Fibroblast of mammary gland (primary cell): ENCODE measurements around the gene SLC12A5.

Experiments used
- DNase-seq: peaks from one replicate; pipeline ENCODE4 v3.0.0-alpha.2; 2010; ENCODE audit warnings: low read depth
- H3K4me3 ChIP-seq: 2 replicates; pipeline ENCODE4 v1.5.1; 2011; ENCODE audit warnings: low read depth, mild to moderate bottlenecking, low read length, moderate library complexity; ENCODE audit not compliant: control insufficient read depth
- TF ChIP-seq, protein P1 (sequence below): conservative IDR thresholded peaks from 2 replicates; pipeline ENCODE4 v1.5.1; 2011; ENCODE audit warnings: low read depth, low read length, inconsistent platforms; ENCODE audit not compliant: control insufficient read depth, insufficient read depth

SLC12A5 gene

DNA sequence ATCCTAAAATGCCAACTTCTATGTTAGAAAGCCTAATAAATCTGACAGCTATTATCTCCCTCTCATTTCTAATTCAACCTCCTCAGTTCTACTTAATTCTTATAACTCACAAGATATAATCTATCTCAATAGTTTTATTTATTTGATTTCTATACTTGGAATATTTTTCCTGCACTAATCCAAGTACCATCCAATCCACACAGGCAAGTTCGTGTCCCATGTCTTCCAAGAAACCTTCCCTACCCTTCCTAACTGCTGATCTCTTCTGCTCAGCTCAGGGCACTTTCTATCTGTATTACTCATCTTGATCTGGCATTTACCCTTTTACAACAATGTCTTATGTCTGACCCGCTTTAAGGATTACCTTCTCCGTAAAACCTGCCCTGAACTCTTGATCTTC, 42.6 kb downstream of the SLC12A5 start:
- no peak overlapping the region for H3K4me3 ChIP-seq
- TF ChIP-seq, protein P1, sequence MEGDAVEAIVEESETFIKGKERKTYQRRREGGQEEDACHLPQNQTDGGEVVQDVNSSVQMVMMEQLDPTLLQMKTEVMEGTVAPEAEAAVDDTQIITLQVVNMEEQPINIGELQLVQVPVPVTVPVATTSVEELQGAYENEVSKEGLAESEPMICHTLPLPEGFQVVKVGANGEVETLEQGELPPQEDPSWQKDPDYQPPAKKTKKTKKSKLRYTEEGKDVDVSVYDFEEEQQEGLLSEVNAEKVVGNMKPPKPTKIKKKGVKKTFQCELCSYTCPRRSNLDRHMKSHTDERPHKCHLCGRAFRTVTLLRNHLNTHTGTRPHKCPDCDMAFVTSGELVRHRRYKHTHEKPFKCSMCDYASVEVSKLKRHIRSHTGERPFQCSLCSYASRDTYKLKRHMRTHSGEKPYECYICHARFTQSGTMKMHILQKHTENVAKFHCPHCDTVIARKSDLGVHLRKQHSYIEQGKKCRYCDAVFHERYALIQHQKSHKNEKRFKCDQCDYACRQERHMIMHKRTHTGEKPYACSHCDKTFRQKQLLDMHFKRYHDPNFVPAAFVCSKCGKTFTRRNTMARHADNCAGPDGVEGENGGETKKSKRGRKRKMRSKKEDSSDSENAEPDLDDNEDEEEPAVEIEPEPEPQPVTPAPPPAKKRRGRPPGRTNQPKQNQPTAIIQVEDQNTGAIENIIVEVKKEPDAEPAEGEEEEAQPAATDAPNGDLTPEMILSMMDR: no peak
- peak; percentile 11 for DNase-seq

DNA sequence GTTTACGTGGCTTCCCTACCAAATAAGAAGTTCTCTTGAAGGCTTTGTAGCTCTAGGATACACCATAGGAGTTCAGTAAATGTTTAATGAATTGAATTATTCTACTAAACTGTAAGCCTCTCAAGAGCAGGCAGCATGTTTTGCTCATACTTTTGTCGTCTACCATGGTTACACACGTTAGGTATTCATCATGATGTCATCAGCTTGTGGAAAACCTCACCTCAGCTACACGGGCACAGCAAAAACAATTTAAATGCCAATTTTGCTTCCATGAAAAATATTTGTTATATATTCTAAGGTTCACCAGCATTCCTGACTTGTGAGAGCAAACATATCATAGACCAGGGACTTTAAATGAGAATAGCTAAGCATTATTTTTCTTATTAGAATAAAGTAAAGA, 44.0 kb downstream of the SLC12A5 start:
- TF ChIP-seq, protein P1: no peak
- no peak for DNase-seq
- H3K4me3 ChIP-seq: no peak overlapping the region

DNA sequence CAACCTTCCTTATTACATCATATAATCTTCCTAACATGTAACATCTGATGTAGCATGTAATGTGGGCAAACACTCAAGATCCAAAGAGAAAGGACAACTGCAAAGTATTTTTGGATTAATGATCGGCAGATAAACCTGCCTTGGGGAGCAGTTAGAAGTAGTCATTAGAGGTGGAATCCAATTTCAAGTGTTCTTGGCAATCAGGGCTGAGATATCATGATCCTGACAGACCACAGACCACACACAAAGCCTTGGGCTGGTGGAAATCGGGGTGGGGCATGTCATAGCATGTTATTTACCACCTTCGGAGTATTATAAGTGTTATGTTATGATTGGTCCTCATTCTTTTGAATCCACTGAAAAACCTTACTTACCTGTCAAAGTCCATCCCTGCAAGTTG, 44.4 kb downstream of the SLC12A5 start:
- DNase-seq: no peak
- H3K4me3 ChIP-seq: no peak overlapping the region
- TF ChIP-seq, protein P1: no peak

DNA sequence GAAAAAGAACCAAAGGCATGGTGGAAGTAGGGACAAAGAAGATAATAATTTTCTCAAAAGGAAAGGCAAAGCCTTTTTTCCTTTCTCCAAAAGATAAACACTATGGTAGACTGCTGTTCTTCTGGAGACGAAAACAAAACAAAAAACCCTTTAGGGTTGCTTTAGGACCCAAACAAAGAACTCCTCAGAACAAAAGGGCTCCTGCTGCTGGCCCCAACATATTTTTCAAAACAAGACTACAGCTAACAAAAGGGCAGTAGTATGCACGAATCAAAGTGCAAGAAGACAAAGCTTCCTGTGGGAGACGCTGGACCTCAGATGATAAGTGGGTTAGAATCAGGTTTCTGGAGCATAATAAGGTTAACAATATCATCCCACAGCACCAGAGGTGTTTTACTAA, 45.0 kb downstream of the SLC12A5 start:
- no peak for DNase-seq
- TF ChIP-seq, protein P1: no peak
- H3K4me3 ChIP-seq: no peak overlapping the region

DNA sequence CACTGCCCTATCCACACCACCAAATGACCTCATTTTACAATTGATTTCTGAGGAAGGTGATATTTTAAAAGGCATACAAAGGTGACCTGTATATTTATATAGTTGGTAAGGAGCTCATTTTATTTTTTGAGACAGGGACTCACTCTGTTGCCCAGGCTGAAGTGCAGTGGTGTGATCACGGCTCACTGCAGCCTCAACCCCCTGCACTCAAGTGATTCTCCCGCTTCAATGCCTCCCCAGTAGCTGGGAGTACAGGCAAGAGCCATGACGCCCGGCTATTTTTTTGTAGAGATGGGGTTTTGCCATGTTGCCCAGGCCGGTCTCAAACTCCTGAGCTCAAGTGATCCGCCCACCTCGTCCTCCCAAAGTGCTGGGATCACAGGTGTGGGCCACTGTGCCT, 47.8 kb downstream of the SLC12A5 start:
- TF ChIP-seq, protein P1: no peak

DNA sequence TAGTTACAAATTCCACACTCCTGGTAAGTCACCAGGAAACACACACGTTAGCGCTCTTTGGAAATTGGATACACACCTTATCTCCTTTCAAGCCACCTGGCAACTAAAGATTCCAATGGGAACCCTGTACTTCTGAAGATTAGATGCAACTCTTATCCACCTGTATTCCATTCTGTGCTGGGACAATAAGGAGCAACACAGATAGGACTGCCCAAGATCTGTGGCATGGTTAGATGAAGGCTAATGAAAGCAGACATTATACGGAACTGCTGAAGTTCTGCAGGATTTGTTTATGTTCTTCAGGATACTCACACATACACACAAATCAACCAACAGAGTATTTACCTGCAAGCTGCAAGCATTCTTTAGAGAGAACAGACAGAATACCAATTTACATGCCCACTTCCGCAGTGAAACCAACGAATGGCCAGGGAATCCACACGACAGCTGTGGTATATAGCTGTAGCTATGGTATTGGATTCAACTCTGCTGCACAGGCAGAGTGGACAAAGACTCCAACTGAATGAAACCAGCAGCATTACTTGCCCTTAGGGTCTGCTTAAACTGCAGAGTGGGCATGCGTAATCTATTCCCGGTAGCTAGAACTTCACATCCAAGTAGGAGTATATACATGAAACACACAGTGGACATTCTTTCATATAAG, 48.8 kb downstream of the SLC12A5 start:
- no peak overlapping the region for H3K4me3 ChIP-seq
- TF ChIP-seq, protein P1: no peak
- DNase-seq: no peak

More for the DNA sequence above, 47.8 kb downstream of the SLC12A5 start:
- no peak for DNase-seq
- H3K4me3 ChIP-seq: no peak overlapping the region

DNA sequence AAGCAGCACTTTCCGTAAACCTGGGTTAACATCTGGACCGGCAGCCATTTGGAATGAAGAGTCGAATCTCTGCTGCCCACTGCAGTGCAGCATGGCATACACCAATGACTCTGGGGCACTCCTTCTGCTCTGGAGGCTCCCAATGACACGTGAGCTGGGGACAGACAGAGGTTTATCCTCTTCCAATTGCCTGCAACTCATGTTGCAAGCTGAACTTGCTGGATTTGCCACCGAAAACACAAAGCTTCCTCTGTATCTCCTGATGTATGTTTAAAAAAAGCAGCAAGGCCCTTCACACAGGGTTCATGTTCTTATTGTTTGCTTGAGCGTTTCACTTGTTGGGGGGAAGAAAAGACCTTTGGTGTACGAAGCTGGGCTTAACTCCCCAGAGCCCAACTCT, 49.9 kb downstream of the SLC12A5 start:
- no peak for DNase-seq
- TF ChIP-seq, protein P1: no peak
- H3K4me3 ChIP-seq: no peak overlapping the region
